Tibial artery (tissue), 4 donors: ENCODE data around the gene CHKB.
A peak's percentile ranks its signal among the peaks of the same experiment; 100 is the strongest.

Experiments
- DNase-seq, 2 donors: peaks; one replicate each; pipeline ENCODE4 v3.0.0-alpha.2; 2019
- H3K27ac ChIP-seq, 2 donors: fragments of 200-600 bp; sonication (generic) in 1 of 2; 1 replicate in 1 of 2; 2 replicates in 1 of 2; pipeline ENCODE4 v1.5.1; 2018 to 2019; ENCODE audit warnings: mild to moderate bottlenecking in 1 of 2
- H3K27me3 ChIP-seq, 2 donors: fragments of 200-600 bp; sonication (generic) in 1 of 2; one replicate each; pipeline versions ENCODE4 v1.5.1 to v1.6.0; 2016 to 2019
- H3K36me3 ChIP-seq, 3 donors: fragments of 200-600 bp; sonication (generic) in 2 of 3; one replicate each; pipeline ENCODE4 v1.5.1; 2016 to 2019; ENCODE audit warnings: mild to moderate bottlenecking in 2 of 3
- H3K4me1 ChIP-seq, 4 donors: fragments of 200-600 bp; sonication (generic) in 2 of 4; 1 replicate in 3 of 4; 2 replicates in 1 of 4; pipeline ENCODE4 v1.5.1; 2016 to 2019
- H3K4me3 ChIP-seq, 2 donors: fragments of 200-600 bp; sonication (generic) in 1 of 2; 1 replicate in 1 of 2; 2 replicates in 1 of 2; pipeline ENCODE4 v1.5.1; 2018 to 2019; ENCODE audit warnings: mild to moderate bottlenecking in 2 of 2
- H3K9me3 ChIP-seq, 3 donors: fragments of 200-600 bp; sonication (generic) in 1 of 3; one replicate each; pipeline ENCODE4 v1.5.1; 2016 to 2019
- intact Hi-C: fragments of 100-400 bp; cut with DNase I; formaldehyde crosslinking; loops from one replicate; pipeline ENCODE4 v1.15.0; 2023; ENCODE audit warnings: low total_unique reads
- TF ChIP-seq, protein P1 (sequence below), 2 experiments: fragments of 200-600 bp in 1 of 2; fragments of 450-650 bp in 1 of 2; IDR thresholded peaks; one replicate each; pipeline ENCODE4 v1.5.1; 2017 to 2019; ENCODE audit warnings: antibody characterized with exemption in 2 of 2, mild to moderate bottlenecking in 1 of 2, moderate library complexity in 1 of 2

The CHKB gene

DNA sequence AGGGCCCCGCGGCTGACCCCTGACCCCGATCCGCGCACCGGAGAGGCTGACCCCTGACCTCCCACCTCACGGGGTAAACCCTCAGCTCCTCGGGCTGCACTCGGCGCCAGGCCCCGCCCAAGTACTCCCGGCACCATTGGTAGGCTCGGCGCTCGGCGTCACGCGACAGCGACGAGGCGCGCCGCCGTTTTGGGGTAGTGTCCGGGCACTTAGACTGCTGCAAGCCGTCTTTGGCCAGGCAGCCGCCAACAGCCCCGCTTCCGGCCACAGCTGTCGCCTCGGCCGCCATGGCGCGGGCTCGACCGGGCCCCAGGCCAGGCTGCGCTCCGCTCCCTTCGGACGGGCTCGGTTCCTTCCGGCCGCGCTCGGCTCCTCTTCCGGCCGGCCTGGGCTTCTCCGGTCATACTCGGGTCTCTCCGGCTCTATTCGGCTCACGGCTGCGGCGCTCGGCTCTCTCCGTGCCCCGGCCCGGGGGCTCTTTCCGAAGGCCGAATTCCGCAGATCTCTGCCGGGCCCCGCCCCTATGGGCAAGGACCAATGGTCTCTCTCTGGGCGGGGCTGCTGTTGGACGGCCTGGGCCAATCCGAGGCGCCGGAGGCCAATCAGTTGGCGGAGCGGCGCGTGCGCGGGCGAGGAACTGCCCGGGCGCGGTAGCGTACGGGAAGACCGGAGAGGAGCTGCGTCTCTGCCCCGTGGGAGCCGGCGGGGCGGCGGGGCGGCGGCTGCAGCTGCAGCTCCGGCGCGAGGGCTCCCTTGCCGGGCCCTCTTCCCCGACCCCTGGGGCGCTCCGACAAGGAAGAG is at the start of gene CHKB:
TSS of gene CHKB (minus strand) at position 357 of the 801 bp plus-strand sequence. CDS start at position 289, 68 bp downstream.
- Histone ChIP-seq H3K9me3 (no peaks in the 10 kb centered on the region), H3K4me1 (peaks cover 0 to 35% (median 29%) of the 10 kb centered on the region in 4 donors), H3K27ac (peak within 1 kb of the TSS; percentile 83 to 95), H3K36me3 (peaks cover 0 to 3% (median 0%) of the 10 kb centered on the region in 3 donors), H3K4me3 (peak within 1 kb of the TSS; percentile 60 to 80), H3K27me3 (peaks cover 0 to 15% of the 10 kb centered on the region in 2 donors)
- peak; percentile 97 to 99 for DNase-seq
- intact Hi-C loops, result loop anchor here (5.0 kb wide), 1 partner anchor 55 kb away; the partner anchor contains the start of gene SCO2
- TF ChIP-seq, protein P1, sequence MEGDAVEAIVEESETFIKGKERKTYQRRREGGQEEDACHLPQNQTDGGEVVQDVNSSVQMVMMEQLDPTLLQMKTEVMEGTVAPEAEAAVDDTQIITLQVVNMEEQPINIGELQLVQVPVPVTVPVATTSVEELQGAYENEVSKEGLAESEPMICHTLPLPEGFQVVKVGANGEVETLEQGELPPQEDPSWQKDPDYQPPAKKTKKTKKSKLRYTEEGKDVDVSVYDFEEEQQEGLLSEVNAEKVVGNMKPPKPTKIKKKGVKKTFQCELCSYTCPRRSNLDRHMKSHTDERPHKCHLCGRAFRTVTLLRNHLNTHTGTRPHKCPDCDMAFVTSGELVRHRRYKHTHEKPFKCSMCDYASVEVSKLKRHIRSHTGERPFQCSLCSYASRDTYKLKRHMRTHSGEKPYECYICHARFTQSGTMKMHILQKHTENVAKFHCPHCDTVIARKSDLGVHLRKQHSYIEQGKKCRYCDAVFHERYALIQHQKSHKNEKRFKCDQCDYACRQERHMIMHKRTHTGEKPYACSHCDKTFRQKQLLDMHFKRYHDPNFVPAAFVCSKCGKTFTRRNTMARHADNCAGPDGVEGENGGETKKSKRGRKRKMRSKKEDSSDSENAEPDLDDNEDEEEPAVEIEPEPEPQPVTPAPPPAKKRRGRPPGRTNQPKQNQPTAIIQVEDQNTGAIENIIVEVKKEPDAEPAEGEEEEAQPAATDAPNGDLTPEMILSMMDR (IDR thresholded peaks at IDR 0.05), result no peak

- Histone ChIP-seq H3K27ac (no peak overlapping the region), H3K27me3 (peaks cover 0 to 2% of the 10 kb centered on the region in 2 donors), H3K4me1 (peaks cover 0 to 18% (median 16%) of the 10 kb centered on the region in 4 donors), H3K36me3 (peaks cover 0 to 11% (median 0%) of the 10 kb centered on the region in 3 donors), H3K4me3 (no peak overlapping the region), H3K9me3 (no peaks in the 10 kb centered on the region)
- TF ChIP-seq, protein P1 (IDR thresholded peaks at IDR 0.05), result no peak
- no peak for DNase-seq
- intact Hi-C loops, result no loop called here
These were observed 47.7 kb upstream of the CHKB start for GRCh38 chr22:50630376-50630775.

DNA sequence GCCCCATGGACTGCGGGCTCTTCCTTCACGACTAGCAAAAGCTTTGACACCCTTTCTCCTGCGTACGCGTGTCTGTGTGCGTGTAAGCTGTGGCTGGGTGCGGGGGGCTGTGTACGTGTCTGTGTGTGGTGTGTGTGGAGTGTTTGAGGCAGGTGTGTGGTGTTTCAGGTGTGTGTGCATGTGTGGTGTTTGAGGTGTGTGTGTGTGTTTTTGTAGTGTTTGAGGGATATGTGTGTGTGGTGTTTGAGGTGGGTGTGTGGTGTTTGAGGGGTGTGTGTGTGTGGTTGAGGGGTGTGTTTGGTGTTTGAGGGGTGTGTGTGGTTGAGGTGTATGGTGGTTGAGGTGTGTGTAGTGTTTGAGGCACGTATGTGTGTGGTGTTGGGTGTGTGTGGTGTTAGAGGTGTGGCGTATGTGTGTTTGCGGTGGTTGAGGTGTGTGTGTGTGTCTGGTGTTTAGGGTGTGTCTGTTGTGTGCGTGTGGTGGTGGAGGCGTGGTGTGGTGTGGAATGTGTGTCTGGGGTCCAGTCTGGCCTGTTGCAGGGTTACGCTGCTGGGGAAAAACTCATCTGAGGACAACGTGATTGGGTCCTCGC is 46.0 kb upstream of the CHKB start:
- Histone ChIP-seq H3K36me3 (peaks cover 0 to 16% (median 0%) of the 10 kb centered on the region in 3 donors), H3K4me3 (peak overlapping the region; percentile 62 to 81), H3K9me3 (no peaks in the 10 kb centered on the region), H3K27me3 (no peaks in the 10 kb centered on the region), H3K4me1 (peaks cover 0 to 18% (median 16%) of the 10 kb centered on the region in 4 donors), H3K27ac (peak overlapping the region; percentile 66 to 72)
- intact Hi-C loops, result loop anchor here (2.0 kb wide), 1 partner anchor 48 kb away; no protein-coding TSS in a partner anchor
- no peak for DNase-seq
- TF ChIP-seq, protein P1 (IDR thresholded peaks at IDR 0.05), result no peak

- H3K36me3 ChIP-seq, result peaks cover 0 to 16% (median 0%) of the 10 kb centered on the region in 3 donors
- intact Hi-C loops, result loop anchor here (2.0 kb wide), 1 partner anchor 47 kb away; no protein-coding TSS in a partner anchor
- H3K4me1 ChIP-seq, result peaks cover 0 to 18% (median 16%) of the 10 kb centered on the region in 4 donors
- H3K4me3 ChIP-seq, result peak within 1 kb of the TSS; percentile 62 to 81
- peak; percentile 75 to 87 for DNase-seq
- H3K27ac ChIP-seq, result peak within 1 kb of the TSS; percentile 66 to 82
- TF ChIP-seq, protein P1 (IDR thresholded peaks at IDR 0.05), result peak in 1 of 2 experiments; percentile 20
- no peaks in the 10 kb centered on the region for H3K9me3 ChIP-seq
- no peaks in the 10 kb centered on the region for H3K27me3 ChIP-seq
These were observed 45.2 kb upstream of the CHKB start, which contains the start of gene ARSA for GRCh38 chr22:50627642-50628542. Gene ARSA (minus strand): TSS chr22:50628152. CDS start chr22:50627779, 373 bp downstream.
